CD4-positive, alpha-beta T cell (primary cell): Measurements from ENCODE around the gene KAT2A. TPM values are rescaled to one million over a fixed set of nuclear protein-coding genes. Genes with fewer than 3 reads are reported as not detected.

Experiments used
- ATAC-seq: fragments of 200-7000 bp; cut with Tn5 transposase; one replicate; pipeline ENCODE4 v1.10.0; 2022; ENCODE audit warnings: mild to moderate bottlenecking; ENCODE audit not compliant: poor library complexity
- CTCF ChIA-PET: fragments of 350-600 bp; sonication (Branson Sonifier 250); formaldehyde crosslinking; loops from one replicate; lab custom pipeline; 2021; ENCODE audit warnings: antibody characterized with exemption, inconsistent platforms; lab: Charles Lee
- POLR2A ChIA-PET: fragments of 350-600 bp; sonication (Branson Sonifier 250); formaldehyde crosslinking; loops from one replicate; lab custom pipeline; 2021; ENCODE audit warnings: antibody characterized with exemption, inconsistent platforms; lab: Charles Lee
- DNase-seq, 14 experiments: peaks; one replicate each; pipeline ENCODE4 v3.0.0-alpha.2; 2013 to 2020; ENCODE audit warnings: mixed read lengths in 2 of 14
- H3K27ac ChIP-seq, 2 donors: one replicate each; pipeline versions ENCODE4 v1.5.1 to v1.7.0; 2013; ENCODE audit warnings: low read length in 2 of 2, low read depth in 1 of 2, mild to moderate bottlenecking in 1 of 2
- H3K27me3 ChIP-seq, 2 experiments: 1 replicate in 1 of 2; 2 replicates in 1 of 2; pipeline versions ENCODE4 v1.6.1 to v1.7.0; 2013; ENCODE audit warnings: low read length in 2 of 2, control low read depth in 1 of 2, mild to moderate bottlenecking in 1 of 2, moderate library complexity in 1 of 2; ENCODE audit not compliant: insufficient read depth in 2 of 2, control insufficient read depth in 1 of 2
- H3K36me3 ChIP-seq: one replicate; pipeline ENCODE4 v1.6.1; 2013; ENCODE audit warnings: low read length, control low read depth; ENCODE audit not compliant: insufficient read depth
- H3K4me1 ChIP-seq: one replicate; pipeline ENCODE4 v1.6.1; 2013; ENCODE audit warnings: low read length, control low read depth; ENCODE audit not compliant: insufficient read depth
- H3K4me3 ChIP-seq: one replicate; pipeline ENCODE4 v1.5.1; 2013; ENCODE audit warnings: mild to moderate bottlenecking, low read length, moderate library complexity
- H3K9me3 ChIP-seq, 2 experiments: 1 replicate in 1 of 2; 2 replicates in 1 of 2; pipeline versions ENCODE4 v1.6.1 to v1.7.0; 2013; ENCODE audit warnings: low read length in 2 of 2, mild to moderate bottlenecking in 2 of 2, control low read depth in 1 of 2, moderate library complexity in 1 of 2; ENCODE audit not compliant: control insufficient read depth in 1 of 2, insufficient read depth in 1 of 2
- H3K27ac Mint-ChIP-seq: one replicate; pipeline ENCODE4 v1.8.0; 2020; ENCODE audit warnings: mixed read lengths
- H3K27me3 Mint-ChIP-seq: one replicate; pipeline ENCODE4 v1.8.0; 2021; ENCODE audit warnings: mixed read lengths
- H3K36me3 Mint-ChIP-seq: one replicate; pipeline ENCODE4 v1.8.0; 2021; ENCODE audit warnings: low read depth, mixed read lengths
- H3K4me1 Mint-ChIP-seq: one replicate; pipeline ENCODE4 v1.8.0; 2021; ENCODE audit warnings: low read depth, mixed read lengths
- H3K4me3 Mint-ChIP-seq: one replicate; pipeline ENCODE4 v1.8.0; 2020; ENCODE audit warnings: mild to moderate bottlenecking, mixed read lengths
- H3K9me3 Mint-ChIP-seq: one replicate; pipeline ENCODE4 v1.8.0; 2020; ENCODE audit warnings: mixed read lengths
- CTCF ChIP-seq: fragments of 200-600 bp; IDR thresholded peaks from one replicate; pipeline ENCODE4 v1.8.0; 2022; ENCODE audit warnings: antibody characterized with exemption, mild to moderate bottlenecking
- intact Hi-C, 2 experiments: fragments of 100-400 bp; cut with DNase I in 1 of 2; cut with micrococcal nuclease in 1 of 2; formaldehyde crosslinking; loops; one replicate each; pipeline versions ENCODE4 v1.15.1 to v1.9.0; 2023 to 2025; cut with DNase I, micrococcal nuclease
- total RNA-seq, 174 experiments: library from RNA in 2 of 174; stranded (reverse) in 2 of 174; gene quantifications; one replicate each; pipeline ENCODE4 v1.2.3 and lab custom pipeline; 2021 to 2026

KAT2A gene
- total RNA-seq, 2 experiments from 2014 or later: 38.5 to 42.4 TPM

GRCh38 chr17:42101513-42102292 is 19.5 kb downstream of the KAT2A start:
- no peak overlapping the region for H3K27ac ChIP-seq
- peak; percentile 80 for TF ChIP-seq CTCF
- peaks cover 22% of the 10 kb centered on the region for H3K36me3 ChIP-seq
- peak; percentile 58 for ATAC-seq
- H3K4me3 ChIP-seq: no peak overlapping the region
- Mint-ChIP-seq H3K27me3 (peaks cover 11% of the 10 kb centered on the region), H3K36me3 (no peaks in the 10 kb centered on the region), H3K9me3 (no peaks in the 10 kb centered on the region), H3K27ac (no peak overlapping the region), H3K4me3 (no peak overlapping the region), H3K4me1 (no peaks in the 10 kb centered on the region)
- ChIA-PET POLR2A (interaction anchor here (2.6 kb wide), 1 partner anchor 11 kb away, joined by 8 read pairs; the partner anchor contains the start of gene DHX58), CTCF (interaction anchor here (0.6 to 1.2 kb wide), 14 partner anchors 9 to 286 kb away, joined by 3 to 11 read pairs (median 4); partner anchors contain the start of genes DHX58 and NKIRAS2)
- DNase-seq: peak; percentile 35 to 72 (median 51)
- peaks cover 5 to 10% of the 10 kb centered on the region in 2 experiments for H3K27me3 ChIP-seq
- peaks cover 13% of the 10 kb centered on the region for H3K4me1 ChIP-seq
- H3K9me3 ChIP-seq: no peaks in the 10 kb centered on the region
- intact Hi-C loops: no loop called here

- ChIA-PET CTCF (no interaction called here), POLR2A (interaction anchor here (1.4 kb wide), 2 partner anchors 14 to 16 kb away, joined by 3 to 4 read pairs; partner anchors contain the start of gene DHX58)
- DNase-seq: no peak
- no peaks in the 10 kb centered on the region for H3K9me3 Mint-ChIP-seq
- H3K27me3 ChIP-seq: peaks cover 10 to 11% of the 10 kb centered on the region in 2 experiments
- no peak overlapping the region for H3K27ac ChIP-seq
- no peaks in the 10 kb centered on the region for H3K36me3 Mint-ChIP-seq
- ATAC-seq: peak; percentile 12
- peaks cover 6% of the 10 kb centered on the region for H3K36me3 ChIP-seq
- H3K4me1 Mint-ChIP-seq: no peaks in the 10 kb centered on the region
- no peak overlapping the region for H3K4me3 Mint-ChIP-seq
- TF ChIP-seq CTCF: no peak
- H3K4me1 ChIP-seq: peaks cover 13% of the 10 kb centered on the region
- H3K27ac Mint-ChIP-seq: no peak overlapping the region
- no peak overlapping the region for H3K4me3 ChIP-seq
- intact Hi-C loops: no loop called here
- peaks cover 30% of the 10 kb centered on the region for H3K27me3 Mint-ChIP-seq
- no peaks in the 10 kb centered on the region for H3K9me3 ChIP-seq
Observed at GRCh38 chr17:42098730-42099399, 22.3 kb downstream of the KAT2A start.

GRCh38 chr17:42097691-42098631 is 23.2 kb downstream of the KAT2A start, which contains the start of gene ZNF385C:
TSS of gene ZNF385C (minus strand) at chr17:42098473. CDS start at chr17:42063056, 35,417 bp downstream.
- no peaks in the 10 kb centered on the region for H3K4me1 Mint-ChIP-seq
- peak in 13 of 14 experiments; percentile 22 to 76 (median 39) for DNase-seq
- no peak within 1 kb of the TSS for H3K27ac Mint-ChIP-seq
- intact Hi-C loops: no loop called here
- peak within 1 kb of the TSS; percentile 38 for H3K4me3 ChIP-seq
- H3K36me3 Mint-ChIP-seq: no peaks in the 10 kb centered on the region
- no peaks in the 10 kb centered on the region for H3K36me3 ChIP-seq
- H3K27ac ChIP-seq: no peak within 1 kb of the TSS
- H3K27me3 Mint-ChIP-seq: peaks cover 30% of the 10 kb centered on the region
- ChIA-PET CTCF (interaction anchor here (1.2 kb wide), 1 partner anchor 72 kb away, joined by 3 read pairs; no protein-coding TSS in a partner anchor), POLR2A (interaction anchor here (1.4 kb wide), 2 partner anchors 15 to 81 kb away, joined by 4 to 5 read pairs; partner anchors contain the start of genes DHX58 and DNAJC7)
- H3K27me3 ChIP-seq: peaks cover 10 to 11% of the 10 kb centered on the region in 2 experiments
- H3K9me3 Mint-ChIP-seq: no peaks in the 10 kb centered on the region
- ATAC-seq: peak; percentile 83
- no peak for TF ChIP-seq CTCF
- H3K4me1 ChIP-seq: peaks cover 13% of the 10 kb centered on the region
- no peaks in the 10 kb centered on the region for H3K9me3 ChIP-seq
- peak within 1 kb of the TSS; percentile 20 for H3K4me3 Mint-ChIP-seq
